T-helper 1 cell treated with Interleukin-12 subunit alpha and Interleukin-12 subunit beta and Interleukin-4 antibody, amounts not matched to agents 30 ng/mL and 1 ng/mL, for 36 hours (primary cell): Measurements from ENCODE around the gene C1orf232. TPM values are rescaled to one million over a fixed set of nuclear protein-coding genes. Genes with fewer than 3 reads are reported as not detected.

Source experiments
- intact Hi-C: fragments of 100-400 bp; cut with micrococcal nuclease; formaldehyde crosslinking; loops from one replicate; pipeline ENCODE4 v1.15.1; 2024
- total RNA-seq: library from RNA; stranded (reverse); gene quantifications from 2 replicates; pipeline ENCODE4 v1.2.3, GENCODE V29; 2022

Gene C1orf232
- total RNA-seq, 1 donor from 2014 or later = not detected

GRCh38 chr1:26180010-26180506, 11.3 kb upstream of the C1orf232 start:
- intact Hi-C loops = no loop called here

GRCh38 chr1:26177182-26177684, 8.5 kb upstream of the C1orf232 start, which contains the start of gene CNKSR1:
TSS of gene CNKSR1 (plus strand) at chr1:26177491. CDS start at chr1:26177548, 57 bp downstream.
- intact Hi-C loops = no loop called here

GRCh38 chr1:26175346-26175745, 6.6 kb upstream of the C1orf232 start:
- intact Hi-C loops = no loop called here

DNA sequence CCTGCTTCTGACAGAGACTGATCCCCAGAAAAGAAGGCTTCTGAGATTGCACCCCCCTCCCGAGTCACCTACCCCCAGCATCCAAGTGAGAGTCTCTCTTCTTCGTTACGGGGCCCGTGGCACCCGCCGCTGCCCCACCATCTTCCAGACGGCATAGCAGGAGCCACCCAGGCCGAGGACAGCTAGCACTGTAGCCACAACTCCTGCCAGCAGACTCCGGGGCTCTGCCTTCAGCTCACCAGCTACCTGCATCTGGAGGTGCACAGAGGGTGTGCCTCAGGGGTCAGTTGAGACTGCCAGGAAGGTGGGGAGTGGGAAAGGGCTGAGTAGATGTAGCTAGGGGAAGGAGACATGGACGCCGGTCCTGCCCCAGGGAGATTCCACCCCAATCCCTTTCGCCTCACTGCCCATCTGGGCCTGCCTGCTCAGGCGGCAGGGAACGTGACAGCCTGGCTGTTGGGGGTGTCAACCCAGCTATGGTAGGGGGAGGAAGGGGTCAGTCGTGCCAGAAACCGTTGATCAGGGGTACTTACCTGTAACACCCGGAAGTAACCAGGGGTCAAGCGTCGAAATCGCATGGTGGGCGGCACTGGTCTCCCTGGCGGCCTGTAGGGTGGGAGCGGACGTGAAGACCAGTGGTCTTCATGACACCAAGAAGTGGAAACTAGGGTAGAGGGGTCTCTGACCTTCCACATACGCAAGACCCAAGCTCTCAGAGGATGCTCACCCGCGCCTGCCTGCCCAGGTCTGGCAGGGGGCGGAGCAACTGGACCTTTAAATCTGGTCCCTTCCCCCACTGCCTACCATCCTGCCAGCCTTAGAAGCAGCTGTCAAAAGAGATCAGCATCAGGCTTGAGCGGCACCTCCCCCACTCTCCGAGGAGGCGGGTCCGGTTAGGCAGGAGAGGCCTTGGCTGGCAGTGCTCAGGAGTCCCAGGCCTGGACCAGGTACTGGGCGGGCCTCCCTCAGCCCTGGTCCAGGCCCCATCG, 2.6 kb upstream of the C1orf232 start, which contains the start of gene ZNF593OS:
ZNF593OS (minus strand) TSS at position 749 of the 989 bp plus-strand sequence; CDS start at position 578, 171 bp downstream.
- intact Hi-C loops = no loop called here

GRCh38 chr1:26170472-26170821, 1.7 kb upstream of the C1orf232 start:
- intact Hi-C loops = no loop called here

DNA sequence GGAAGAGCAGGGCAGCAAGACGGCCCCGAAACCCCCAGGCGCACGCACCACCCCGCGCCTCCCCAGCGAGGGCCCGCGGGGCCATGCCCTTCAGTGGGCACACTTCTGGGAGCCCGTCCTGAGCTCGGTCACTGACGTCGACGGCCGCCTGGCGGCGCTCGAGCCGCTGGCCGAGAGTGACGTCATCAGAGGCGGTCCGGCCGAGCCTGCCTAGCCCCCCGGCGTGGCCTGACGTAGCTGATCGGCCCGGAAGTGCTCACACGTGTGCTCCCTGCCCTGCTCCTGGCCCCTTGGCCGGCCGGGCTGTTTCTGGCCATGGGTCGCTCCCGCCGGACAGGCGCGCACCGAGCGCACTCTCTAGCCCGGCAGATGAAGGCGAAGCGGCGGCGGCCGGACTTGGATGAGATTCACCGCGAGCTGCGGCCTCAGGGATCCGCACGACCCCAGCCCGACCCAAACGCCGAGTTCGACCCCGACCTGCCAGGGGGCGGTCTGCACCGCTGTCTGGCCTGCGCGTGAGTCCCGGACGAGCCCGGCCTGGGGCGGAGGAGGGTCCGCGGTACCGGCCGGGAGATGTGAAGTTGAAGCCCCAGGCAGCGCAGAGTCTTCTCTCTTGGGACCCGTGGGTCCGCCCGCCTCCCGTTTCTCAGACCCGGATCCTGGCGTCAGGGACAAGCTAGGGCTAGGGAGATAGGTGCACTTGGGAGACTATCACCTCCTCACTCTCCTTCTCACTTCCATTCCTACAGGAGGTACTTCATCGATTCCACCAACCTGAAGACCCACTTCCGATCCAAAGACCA, 1.1 kb upstream of the C1orf232 start, which contains the start of gene ZNF593:
ZNF593 (plus strand) TSS at position 240 of the 803 bp plus-strand sequence; CDS start at position 316, 76 bp downstream.
- intact Hi-C loops = loop anchor here (1.0 kb wide), 3 partner anchors 64 to 221 kb away; partner anchors contain the start of gene CEP85

DNA sequence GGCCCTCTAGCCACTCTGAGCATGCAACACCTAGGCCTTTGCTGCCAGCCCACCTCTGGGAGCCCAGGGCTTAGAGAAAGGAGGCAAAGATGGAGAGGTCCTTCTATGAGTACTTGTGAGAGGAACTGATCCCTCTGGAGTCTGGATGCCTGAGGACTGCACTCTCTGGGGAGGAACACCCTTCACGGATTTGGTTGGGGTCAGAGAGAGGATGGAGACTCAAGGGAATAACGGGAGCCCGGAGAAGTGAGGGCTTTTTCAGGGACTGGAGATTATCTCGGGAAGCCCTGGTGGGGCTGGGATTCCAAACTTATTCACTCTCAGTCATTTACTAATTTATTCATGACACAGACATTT, 413 bp upstream of the C1orf232 start:
- intact Hi-C loops = loop anchor here (1.0 kb wide), 3 partner anchors 65 to 222 kb away; partner anchors contain the start of gene CEP85

DNA sequence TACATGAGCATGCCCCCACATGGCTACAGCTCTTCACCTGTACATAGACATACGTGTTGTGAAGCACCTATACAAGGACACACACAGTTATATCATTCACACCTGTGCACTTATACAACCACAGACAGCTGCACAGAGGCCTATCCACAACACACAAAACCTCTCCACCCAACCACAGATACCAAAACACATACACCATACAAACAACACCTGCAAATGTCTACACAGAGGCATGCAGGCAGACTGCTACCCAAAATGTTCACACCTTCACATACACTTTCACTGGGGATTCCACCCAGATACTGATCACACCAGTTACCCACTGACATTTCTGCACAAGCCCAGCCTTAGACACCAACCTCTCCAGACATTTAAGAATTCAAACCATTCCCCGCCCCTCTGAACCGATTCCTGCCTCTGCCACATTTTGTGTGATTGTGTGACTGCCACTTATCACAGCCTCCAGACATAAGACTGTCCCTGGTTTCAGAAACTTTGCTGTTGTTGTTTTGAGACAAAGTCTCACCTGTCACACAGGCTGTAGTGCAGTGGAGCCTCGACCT, 2.0 kb downstream of the C1orf232 start:
- intact Hi-C loops = no loop called here

DNA sequence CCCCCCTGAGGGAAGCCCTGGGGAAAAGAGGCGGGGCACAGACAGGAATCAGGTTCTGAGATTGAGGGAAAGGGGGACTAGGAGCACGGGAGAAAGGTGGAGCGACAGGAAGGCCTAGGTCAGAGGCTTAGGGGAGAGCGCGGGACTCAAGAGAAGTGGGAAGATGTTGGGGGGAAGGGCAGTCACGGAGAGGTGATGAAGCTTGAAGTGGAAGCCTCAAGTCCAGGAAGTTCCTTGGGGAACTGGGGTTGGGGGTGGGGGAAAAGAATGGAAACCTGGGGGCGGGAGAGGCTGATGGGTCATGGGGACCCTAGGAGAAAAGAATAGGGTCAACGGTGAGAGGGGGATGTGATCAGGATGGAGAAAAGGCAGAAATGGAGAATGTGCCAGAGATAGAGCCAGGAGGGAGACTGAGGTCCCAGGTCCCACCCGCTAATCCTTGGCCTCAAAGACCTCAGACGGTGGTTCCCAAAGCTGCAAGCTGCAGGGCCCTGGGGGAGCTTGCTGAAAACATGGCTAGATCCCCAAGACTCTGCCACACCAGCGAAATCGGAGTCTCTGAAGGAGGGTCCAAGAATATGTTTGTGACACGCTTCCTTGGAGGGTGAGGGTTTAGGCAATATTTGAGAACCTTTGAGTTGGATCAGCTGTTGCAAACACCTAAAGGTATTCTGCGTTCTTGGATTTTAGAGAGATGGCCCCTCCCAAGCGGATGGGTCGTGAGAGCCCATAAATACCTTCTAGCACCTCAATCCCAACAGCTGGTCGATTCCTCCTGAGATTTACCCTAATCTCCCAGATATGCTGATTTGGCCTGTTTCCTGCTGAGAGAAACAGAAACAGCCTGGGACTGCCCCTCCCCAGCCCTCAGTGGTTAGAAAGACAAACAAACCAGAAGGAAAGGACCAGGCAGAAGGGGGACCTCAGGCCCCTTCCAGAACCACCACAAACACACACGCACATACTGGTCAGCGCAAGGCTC, 3.6 kb downstream of the C1orf232 start:
- intact Hi-C loops = loop anchor here (1.0 kb wide), 3 partner anchors 20 to 130 kb away; no protein-coding TSS in a partner anchor

DNA sequence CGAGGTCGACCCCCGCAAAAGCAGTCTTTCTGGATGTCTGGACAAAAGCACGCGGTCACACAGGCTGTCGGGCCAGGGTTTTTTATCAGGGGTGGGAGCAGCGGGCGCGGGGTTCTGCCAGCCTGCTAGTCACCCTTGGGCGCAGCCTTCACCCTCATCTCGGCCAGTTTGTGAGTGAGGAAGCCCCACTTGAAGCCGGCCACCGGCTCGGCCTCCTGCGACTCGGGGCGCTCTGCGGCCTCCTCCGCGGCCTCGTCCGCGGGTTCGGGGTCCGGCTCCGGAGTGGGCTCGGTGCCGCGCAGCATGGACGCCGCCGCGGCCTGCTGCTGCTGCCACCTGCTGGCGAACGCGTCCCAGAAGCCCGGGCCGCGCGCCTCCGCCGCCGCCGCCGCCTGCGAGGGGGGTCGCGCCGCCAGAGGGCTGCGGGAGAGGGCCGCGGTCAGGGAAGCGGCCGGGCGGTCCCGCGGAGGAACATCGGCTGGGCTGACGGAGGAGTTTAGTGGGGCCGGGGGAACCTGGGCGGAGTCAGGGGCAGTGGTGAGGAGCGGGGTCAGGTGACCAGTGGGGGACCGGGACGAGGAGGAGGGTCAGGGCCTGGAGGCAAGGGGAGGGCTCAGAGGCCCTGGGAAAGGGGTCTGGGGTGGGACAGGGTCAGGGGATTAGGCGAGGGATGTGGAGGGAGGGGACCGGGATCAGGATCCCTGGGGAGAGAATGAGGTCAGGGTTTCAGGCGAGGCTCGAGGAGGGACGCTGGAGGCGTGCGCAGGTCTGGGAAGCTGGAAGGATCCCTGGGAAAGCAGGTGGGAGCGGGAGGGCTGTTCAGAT, 4.5 kb downstream of the C1orf232 start:
- intact Hi-C loops = loop anchor here (1.0 kb wide), 1 partner anchor 129 kb away; no protein-coding TSS in a partner anchor

- intact Hi-C loops = loop anchor here (1.0 kb wide), 1 partner anchor 128 kb away; no protein-coding TSS in a partner anchor
These were observed 5.1 kb downstream of the C1orf232 start for GRCh38 chr1:26163684-26164035.

DNA sequence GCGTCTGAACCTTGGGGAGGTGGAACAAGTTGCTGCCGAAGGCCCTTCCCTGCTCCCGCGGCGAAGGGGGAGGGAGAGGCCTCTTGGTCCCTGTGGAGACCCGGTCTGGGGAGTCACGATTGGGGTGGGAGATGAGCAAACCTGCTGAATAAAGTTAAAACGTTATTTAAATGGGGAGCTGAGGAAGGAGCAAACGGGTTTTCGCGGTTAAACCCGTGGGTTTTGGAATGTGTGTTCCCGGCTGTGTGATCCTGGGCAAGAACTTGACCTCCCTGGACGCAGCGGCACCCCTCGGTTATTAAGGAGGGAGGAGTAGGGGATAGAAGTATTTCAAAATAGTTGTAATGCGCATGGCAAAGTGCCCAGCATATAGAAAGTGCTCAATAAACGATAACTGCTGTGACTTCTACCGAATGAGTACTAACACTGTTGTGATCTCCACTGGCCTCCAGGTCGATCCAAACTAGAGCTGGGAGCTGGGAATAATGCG, 6.5 kb downstream of the C1orf232 start:
- intact Hi-C loops = no loop called here

- intact Hi-C loops = no loop called here
These were observed 7.1 kb downstream of the C1orf232 start for GRCh38 chr1:26161415-26162219.

DNA sequence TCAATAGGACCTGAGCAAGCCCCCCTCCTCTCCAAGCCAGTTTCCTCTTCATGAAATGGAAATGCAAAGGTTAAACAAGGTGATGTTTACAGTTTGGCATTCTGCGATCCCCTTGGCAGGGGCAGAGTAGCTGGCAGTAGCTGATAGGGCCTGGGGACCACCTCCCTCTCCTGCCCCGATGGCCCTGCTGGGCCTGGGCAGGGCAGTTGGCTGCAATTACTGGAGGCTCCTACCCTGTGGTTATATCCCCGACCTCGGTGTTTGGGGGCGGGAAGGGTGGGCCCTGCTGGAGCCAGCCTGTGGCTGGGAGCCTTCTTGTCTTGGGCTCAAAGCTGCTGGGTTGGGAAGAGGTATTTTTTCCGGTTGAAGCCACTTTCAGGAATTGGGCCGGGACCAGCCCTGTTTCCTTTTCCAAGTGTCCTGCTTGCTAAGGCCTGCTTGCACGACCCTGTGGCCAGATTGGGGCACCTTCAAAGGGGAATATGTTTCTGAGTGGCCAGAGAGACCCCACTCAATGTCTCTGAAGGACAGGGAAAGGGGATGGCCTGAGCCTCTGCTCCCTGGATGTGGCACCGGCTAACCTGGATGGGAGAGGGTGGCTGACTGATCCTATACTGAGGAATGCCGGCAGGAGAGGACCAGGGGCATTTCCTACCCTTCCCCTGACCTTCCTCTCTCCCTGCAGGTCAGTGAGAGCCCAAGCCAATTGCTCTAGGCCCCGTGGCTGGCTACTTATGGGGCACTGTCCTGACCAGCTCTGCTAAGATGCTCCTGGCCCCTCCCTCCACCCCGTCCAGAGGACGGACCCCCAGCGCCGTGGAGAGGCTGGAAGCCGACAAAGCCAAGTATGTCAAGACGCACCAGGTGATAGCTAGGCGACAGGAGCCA, 8.0 kb downstream of the C1orf232 start:
- intact Hi-C loops = no loop called here

DNA sequence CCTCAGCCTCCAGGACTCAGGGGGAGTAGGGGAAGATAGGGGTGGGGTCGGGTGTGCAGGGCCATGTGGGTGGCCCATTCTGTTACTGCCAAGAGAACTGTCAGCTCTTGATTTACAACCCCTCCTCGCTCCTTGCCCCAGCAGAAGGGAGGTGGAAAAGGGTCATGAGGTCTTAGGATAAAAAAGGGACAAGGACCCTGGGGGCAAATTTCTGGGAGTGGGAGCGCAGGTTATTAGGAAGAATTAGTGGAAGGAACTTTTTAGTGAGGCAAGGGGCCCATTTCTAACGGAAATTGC, 9.1 kb downstream of the C1orf232 start:
- intact Hi-C loops = no loop called here

DNA sequence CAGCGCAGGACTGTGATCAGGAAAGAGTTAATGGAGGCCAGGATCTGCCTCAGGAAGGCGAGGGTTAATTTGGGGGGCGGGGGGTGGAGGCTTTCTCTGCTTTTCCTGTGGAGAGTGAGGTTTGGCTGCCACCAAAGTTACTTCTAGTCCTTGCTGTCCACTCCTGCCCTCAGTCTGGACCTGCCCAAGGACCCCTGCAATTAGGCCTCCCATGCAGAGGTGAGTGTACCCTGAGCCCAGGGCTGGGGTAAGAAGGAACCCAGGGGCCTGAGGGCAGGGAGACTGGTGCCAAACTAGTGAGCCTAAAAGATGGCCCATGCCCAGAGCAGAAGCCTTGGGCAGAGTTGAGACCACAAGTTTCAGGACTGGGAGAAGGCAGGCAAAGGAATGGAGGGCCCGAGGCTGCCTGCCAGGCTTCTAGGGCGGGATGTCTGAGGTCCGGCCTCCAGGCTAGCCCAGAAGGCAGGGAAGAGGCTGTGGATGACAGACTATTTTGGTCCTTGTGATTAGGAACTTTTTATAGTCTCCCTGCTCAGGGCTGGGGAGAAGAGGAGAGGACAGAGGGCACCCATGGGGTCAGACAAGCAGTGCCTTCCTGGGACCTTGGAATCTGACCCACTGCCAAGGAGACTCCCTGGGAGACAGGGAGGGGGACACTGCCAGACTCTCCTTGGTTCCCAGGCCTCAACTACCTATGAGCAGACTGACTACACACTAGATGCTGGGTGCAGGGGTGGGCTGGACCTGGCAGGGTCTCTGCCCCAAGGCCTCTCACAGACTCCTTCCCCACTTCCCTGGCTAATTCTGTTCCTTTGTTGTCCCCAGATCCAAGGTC, 9.6 kb downstream of the C1orf232 start, which contains the start of gene FAM110D:
FAM110D (plus strand) TSS at position 172 of the 835 bp plus-strand sequence. CDS start 2,213 bp downstream, outside the sequence.
- intact Hi-C loops = no loop called here
